ENCODE results near the gene TMEM30B.
"Not testable (repeated sequence)": the region's sequence is repeated elsewhere in the genome, so short reads cannot be mapped to it uniquely, and the experiment has no call there.

TMEM30B gene

DNA sequence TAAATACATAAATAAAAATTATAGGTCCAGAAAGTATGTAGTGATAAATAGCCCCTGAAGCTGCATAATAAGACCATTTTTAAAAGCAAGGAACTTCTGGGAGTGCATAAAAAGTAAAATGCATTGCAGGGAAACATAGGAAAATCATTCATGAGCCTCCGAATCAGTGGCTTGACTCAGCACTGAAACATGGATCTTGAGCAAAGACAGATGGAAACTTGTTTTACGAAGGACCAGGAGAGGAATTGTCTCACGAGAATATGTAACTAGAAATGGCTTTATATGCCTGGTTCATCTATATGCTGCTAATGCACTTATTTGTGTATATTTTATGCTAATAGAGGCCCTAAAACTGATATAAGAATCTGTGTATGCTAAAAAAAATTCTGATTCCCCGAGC, 14.7 kb downstream of the TMEM30B start:
- DNase-seq (ENCODE audit: low read depth), result no peak

DNA sequence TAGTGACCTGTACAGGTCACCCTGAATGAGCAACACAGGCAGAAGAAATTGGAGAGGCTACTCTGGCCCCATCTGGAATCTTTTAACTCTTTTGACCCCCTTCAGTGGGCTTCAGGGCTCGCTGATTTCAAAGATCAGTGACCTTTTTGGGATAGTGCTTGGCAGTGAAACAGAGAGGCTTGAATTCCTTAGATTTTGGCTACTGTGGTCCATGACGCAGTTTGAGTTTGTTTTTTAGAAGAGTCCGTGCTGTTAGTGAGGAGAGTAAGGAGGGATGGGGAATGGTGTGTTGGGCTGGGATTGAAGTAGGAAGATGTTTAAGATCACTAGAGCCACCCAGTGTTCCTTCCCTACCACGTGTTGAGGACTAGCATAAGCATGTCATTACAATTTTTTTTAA, 16.5 kb downstream of the TMEM30B start:
- no peak for DNase-seq (ENCODE audit: low read depth)

DNA sequence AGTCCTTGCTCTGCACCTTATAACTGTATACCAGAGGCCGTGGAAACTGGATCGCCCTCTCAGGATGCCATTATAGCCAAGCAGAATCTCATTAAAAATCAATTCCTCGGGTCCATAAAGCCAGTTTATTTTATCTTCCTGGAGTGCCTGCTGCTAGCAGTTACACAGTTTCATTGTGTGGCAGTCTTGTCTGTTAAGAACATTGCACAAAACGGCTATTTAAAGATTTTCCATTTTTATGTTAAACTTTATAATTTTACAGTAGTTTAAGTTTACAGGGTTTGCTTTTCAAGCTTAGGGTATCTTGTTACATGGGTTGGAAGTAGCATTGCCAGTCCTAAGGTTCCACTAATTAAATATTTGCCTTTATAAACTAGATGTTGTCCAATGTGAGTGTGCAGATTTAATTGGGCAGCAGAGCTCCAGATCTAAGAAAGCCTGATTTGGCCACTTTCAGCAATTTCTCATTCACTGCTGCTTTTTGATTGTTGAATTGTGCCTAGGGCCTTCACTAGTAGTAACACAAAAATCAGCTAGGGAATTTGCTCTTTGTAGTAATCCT, 17.0 kb downstream of the TMEM30B start:
- no peak for DNase-seq (ENCODE audit: low read depth)

DNA sequence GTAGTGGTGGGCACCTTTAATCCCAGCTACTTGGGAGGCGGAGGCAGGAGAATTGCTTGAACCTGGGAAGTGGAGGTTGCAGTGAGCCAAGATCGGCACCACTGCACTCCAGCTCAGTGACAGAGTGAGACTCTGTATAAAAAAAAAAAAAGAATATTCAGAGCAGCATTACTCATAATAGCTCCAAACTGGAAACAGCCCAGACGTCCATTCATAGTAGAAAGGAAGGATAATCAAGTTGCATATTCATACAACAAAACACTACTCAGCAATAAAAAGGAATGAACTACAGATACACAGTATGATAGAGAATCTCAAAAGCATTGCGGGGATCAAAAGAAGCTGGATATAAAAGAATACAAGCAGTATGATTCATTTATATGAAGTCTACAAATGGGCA, 19.1 kb downstream of the TMEM30B start:
- no peak for DNase-seq (ENCODE audit: low read depth)

DNA sequence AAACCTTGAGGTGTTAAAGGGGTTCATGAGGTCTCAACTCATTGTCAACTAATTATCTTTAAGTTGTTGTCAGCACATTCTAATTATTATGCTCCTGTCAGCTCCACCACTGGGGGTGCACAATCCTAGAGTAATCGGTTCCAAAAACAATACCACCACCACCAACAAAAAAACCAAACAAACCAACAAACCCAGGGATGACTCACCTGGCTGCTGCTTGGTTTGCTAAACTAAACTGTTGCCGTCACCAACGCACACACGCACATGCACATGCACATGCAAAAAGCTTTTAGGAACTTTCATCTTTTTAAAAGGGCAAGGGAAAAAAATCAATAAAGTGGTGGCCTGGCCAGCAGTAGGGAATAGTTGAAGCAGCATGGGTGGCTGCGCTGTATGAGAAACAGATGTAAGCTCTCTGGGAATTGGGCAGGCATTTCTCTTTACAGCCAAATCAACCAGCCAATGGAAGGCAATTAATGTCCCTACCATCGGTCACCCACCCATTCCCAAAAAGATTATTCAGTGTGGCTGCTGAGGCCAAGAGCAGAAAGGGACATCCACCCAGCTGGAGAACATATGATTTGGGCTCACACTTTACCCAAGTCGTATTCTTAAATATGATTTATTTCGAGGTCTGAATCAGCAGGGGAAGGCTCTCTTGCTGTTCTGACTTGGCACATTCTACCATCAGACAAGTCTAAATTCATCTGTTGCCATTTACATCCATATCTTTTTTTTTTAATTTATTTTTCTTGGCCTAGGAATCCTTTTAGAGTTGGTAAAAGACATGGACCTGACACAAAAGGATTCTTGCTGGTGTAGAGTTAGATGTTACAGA, 20.0 kb downstream of the TMEM30B start:
- no peak for DNase-seq (ENCODE audit: low read depth)

DNA sequence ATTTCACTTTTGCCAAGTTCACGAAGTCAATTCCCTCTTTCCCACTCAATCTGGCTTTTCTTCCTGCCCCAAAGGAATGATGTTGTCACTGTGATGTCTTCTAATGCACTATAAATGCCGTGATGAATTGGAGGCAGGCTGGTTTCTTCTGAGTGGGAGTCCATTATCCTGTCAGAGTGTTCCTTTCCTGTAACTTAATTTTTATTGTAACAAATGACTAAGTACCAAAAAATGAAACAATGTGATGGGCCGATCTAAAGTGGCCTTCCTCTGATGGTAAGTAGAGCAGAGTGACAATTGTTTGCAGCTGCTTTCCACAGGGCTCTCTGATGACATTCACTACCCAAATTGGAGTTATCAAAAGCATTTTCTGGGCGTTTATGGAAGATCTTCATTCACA, 22.2 kb downstream of the TMEM30B start:
- no peak for DNase-seq (ENCODE audit: low read depth)

DNA sequence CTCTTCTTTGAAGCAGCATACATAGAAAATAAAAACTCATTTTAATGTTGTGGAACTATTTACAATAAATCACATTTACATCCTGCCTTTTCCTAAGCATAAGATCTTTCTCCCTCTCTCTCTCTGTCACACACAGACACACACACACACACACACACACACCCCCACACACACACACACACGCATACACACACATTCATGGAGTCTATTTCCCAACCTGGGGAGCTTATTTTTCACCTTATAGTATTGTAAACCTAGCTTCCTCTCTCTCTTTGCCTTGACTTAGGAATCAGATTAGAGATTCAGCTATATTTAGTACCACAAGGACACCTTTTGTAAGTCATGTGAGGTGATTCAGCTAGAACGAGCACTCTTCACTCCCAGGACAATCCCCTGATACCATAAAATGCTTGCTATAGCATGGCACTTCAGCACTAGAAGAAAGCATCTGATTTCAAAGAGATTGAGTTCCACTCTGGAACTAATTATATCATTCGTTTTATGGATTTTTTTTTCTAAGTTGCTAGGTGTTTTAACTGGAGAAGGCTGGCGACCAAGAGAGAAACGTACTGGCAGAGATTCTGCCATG, 23.6 kb downstream of the TMEM30B start:
- DNase-seq (ENCODE audit: low read depth), result no peak

DNA sequence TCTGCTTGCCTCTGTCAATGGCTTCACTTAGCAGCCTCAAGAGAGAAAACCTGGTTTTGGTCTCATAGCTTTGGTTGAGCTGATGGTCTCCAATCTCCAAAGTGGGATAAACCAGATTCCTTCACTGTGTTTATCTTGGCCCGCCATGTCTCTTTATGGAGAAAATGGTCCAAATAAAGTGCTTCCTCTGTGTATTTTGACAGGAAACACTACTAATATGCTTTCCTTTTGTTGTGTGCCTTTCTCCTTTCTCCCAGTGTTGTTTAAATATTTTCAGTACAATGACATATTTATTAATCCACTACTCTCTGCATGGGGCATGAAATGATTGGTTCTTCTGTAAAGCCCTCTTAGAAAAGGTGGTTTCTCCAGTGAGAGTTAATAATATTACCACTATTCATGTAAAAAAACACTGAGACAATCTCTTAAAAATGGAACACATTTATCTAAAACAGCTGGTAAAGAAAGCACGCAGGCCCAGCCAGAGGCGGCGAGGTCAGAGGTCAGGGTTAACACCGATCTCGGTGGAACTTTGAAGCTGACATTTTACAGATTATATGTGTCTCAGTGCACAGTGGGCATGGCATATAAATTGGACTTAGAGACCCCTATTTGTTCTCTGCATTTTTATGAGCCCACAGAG, 24.2 kb downstream of the TMEM30B start:
- DNase-seq (ENCODE audit: low read depth), result no peak

DNA sequence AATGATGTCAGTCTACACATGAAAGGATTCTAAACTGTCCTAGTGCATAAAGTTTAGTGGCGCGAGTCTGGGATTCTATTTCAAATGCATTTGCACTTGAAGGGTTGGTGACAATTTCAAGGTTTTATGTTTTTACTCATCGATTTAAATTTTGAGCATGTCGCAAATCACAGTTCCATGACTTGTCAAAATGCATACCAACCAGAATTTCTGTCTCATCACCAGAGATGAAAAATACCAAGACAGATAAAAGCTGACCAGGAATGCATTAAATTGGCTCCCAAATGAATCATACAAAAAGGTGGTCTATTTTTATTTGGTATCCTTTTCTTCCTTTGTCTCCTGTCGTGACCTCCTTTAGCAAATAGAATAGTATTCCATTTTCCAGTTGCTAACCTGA, 25.2 kb downstream of the TMEM30B start:
- no peak for DNase-seq (ENCODE audit: low read depth)

DNA sequence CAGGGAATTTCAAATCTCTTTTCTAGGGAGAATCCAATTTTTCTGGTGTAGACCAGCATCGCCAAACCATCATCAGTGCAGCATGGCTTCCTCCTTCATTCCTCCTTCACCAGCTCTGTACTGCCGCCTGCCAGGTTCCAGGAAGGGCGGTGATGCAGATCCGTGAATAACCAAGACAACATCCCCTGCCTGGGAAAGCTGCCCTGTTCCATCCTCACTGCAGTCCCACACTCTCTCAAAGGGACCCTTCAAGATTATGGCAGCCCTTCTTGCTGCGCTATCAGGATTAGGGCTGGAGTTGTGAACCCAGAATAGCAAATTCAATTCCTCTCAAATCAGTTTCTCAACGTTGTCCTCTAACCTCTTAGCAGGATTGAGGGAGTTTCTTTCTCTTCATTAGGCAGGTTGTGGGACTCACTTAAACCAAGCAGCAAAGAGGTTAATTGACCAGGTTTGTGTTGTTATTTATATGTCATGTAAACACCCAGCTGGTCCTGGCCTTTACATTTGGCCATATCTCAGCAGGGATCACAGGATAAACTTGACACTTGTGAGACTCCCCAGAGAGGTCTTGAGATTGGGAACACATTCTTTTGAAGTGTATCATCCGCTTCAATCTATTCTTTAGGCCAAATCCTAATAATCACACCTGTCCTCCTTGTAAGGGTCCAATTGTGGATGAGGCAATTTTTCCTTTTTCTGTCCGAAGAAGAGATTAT, 26.2 kb downstream of the TMEM30B start:
- no peak for DNase-seq (ENCODE audit: low read depth)

DNA sequence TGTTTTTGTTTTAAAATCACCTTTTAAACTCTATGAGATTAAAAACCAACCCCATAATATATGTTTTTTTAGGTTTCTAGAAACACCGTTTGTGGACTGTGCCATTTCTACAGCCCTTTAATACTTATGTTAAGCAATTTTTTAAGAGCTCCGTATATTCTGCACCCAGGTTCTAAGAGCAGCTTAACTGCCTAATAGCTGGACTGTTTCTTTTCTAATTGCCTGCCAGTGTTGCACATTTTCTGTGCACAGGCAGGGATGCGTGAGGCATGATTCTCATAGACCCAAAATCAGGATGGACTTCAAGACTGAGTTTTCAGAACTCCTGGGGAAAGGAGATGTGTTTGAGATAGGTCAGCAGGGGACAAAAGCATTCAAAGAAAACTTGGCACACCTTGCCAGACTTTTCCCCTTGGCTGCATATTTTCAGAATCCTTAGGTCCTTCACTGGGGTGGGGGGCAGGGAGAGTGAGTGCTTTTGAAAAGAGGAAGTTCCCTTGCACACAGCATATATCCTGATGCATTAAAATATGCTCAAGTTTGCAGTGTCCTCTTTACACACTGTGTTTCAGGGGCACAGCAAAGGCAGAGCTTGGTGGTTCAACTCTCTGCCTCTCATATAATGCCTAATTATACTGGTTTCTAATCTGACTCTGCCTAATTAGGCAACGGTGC, 27.9 kb downstream of the TMEM30B start:
- DNase-seq (ENCODE audit: low read depth), result no peak

DNA sequence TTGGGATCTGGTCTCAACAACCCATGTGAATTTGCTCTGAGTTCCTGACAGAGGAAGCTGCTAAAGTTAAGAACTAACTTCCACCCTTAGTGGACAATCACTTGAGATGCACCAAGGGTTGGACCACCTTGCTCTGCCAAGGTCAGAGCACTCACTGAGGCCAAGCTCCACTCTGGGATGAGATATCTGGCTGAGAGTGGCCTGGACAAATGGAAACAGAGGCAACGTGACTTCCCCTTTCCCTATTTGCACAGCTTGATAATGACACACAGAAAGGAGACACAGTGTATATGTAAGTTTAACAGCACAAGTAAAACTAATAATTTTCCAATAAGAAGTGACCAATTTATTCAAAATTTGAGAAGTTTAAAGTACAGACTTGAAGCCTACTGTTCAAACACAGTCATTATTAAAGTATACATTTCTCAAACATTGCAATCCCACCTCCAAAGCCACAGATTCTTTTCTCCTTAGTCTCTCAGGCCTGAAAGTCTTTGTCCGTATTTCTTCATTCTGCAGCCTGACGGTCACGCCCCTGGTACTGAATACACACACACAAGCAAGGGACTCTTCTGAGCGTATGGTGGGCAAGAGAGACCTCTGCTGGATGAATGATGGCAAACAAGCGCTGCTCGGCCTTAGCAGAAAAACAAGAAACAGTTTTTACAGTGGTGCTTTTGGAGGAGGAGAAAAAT, 28.6 kb downstream of the TMEM30B start:
- DNase-seq (ENCODE audit: low read depth), result peak; percentile 40

DNA sequence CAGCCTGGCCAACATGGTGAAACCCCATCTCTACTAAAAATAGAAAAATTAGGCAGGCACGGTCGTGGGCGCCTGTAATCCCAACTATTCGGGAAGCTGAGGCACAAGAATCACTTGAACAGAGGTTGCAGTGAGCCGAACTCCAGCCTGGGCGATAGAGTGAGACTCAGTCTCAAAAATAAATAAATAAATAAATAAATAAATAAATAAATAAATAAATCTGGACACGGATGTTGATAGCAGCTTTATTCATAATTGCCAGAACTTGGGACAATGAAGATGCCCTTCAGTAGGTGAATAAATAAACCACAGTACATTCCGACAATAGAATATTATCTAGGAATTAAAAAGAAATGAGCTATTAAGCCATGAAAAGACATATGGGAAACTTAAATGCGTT, 31.1 kb downstream of the TMEM30B start:
- no peak for DNase-seq (ENCODE audit: low read depth)

DNA sequence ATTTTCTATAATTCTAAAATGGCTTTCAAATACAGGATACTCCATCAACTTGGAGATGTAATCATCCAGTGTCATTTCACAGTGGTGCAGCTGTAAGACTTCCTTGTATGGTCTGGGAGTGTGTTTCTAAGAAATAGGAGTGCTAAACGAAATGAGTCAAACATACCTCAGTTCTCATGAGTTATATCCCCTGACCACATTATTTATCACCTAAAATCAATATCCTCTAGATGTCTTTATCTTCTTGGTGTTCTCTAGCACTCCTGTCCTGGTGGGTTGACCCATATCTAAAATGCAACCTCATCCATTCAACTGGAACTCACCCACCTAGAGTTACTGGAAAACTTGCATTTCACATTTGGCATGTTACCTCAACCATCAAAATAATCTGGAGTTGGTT, 33.2 kb downstream of the TMEM30B start:
- DNase-seq (ENCODE audit: low read depth), result no peak

DNA sequence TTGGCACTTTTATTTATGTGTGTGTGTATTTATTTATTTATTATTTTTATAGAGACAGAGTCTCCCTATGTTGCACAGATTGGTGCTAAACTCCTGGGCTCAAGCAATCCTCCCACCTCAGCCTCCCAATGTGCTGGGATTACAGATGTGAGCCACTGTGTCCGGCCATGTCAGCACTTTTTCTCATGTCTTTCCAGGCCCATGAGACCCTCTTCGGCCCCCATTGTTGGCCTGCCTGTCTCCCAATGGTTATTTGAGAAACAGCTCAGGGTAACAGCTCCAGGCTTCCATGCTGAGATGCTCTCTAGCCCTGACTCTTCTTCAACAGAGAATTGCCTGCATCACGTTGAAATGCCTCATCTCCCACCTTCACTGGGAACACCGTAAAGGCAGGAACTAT, 34.4 kb downstream of the TMEM30B start:
- no peak for DNase-seq (ENCODE audit: low read depth)

DNA sequence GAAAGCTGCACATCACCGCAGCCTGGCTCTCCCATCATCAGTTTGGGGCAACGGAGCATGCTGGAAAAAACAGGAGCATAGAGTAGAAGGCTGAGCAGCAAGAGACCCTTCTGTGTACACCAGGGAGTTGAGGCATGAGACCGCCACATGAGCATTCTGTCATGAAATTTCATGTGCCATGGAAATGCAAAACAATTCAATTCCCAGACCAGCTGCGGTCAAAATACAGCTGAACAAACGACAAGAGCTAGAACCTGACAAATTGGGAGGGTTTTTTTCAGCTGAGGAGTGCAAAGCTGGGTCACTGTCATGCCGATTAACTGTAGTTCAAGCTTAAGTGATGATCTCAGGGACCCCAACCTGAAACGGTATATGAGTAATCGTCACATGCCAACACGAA, 37.1 kb downstream of the TMEM30B start:
- DNase-seq (ENCODE audit: low read depth), result no peak

DNA sequence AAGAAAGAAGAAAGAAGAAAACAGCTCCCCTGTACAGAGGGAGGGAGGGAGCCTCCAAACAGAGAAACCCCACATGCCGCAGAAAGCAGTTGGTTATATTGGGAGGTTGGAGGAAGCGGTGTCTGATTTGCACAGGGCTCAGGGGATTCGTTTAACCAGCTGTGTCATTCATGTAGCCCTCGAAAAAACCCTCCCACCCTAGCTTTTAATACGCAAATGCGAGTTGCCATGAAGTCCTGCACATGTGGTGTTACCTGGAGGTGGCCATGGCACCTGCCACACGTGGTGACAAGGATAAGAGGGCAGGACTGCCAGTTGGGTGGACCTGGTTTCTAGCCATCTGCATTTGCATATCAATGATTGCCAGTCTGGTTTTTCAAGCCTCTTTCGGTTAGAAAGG, 40.9 kb downstream of the TMEM30B start:
- DNase-seq (ENCODE audit: low read depth), result no peak

DNA sequence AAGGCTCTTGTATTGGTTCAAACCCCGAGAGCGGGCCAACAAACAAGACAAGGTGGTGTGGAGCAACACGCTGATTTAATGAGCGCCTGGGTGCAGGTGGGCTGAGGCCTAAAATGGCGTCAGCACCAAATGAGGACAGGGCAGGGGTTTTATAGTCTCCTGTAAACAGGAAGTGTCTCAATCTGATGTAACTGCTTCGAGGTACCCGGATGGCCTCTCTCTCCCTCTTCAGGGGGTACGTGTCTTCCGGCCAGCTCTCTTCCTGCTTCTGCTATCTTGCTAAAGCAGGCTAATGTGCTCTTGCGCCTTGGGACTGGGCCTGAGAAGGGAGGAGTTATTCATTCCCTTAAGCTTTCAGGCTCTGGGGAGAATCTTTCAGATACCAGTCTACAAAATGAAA, 41.9 kb downstream of the TMEM30B start:
- DNase-seq (ENCODE audit: low read depth), result not testable (repeated sequence)

DNA sequence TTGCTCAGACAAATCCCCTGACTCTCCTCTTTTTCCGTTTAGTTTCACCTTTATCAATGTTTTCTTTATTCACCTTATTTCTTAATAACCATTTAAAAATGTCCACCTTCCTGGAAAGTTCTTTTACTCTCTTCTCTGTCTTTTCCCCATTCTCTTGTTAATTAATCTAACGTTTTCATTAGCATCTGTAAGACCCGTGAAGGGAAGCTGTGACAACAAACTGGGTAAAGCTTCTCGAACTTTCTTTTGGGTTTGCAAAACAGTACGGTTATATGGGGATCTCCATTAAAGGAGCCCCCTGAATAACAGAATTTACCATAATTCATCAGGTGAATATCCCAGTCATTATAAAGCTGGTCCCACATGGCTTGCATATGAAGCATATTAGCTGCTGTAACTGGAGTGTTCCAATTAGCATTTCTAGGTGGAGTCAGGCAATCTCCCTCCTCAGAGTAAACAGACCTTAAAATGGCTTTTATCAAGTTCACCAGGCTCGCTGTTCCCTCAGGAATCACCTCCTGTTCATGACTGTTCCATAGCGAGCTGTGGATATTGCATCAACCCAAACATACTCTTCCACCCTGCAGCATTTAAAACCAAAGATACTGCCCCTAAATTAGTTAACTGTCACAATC, 42.4 kb downstream of the TMEM30B start:
- no peak for DNase-seq (ENCODE audit: low read depth)

DNA sequence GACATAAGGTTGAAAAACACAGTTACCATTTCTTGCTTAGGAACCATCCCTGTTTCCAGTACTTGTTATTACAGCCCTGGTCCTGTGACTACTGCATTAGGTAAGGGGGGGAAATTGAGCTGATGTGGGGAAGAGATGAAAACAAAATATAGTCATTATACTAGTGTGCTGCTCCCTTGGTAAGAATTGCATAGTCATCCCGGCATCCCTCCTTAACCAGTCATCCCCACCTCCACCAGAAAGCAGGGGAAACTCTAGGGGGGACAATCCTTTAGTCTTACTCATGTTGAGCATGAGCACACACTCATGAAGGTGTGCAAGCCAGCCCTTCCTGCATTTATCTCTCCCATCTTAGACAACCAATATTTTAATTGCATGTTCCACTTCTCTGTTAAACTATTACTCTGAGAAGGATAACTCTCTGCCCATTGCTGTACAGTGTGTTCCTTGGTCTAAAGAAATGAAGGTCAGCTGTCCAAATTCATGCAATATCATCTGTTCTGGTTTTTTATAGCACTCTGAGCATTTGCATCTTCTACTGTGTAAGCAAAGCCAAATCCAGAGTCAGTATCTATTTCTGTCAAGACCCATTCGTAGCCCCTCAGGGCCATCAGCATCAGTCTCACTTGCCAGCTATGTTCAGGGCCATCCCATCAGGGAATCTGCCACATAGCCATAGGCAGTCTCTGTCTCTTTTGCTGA, 46.8 kb downstream of the TMEM30B start:
- no peak for DNase-seq (ENCODE audit: low read depth)
